Sigmoid colon (tissue), 7 donors: ENCODE results near the gene CCNDBP1. TPM values are rescaled to one million over a fixed set of nuclear protein-coding genes. Genes with fewer than 3 reads are reported as not detected.

Source experiments
- DNase-seq: peaks from one replicate; pipeline ENCODE4 v3.0.0-alpha.2; 2019
- H3K27ac ChIP-seq, 4 donors: fragments of 200-600 bp; sonication (generic); one replicate each; pipeline ENCODE4 v1.5.1; 2016 to 2019; ENCODE audit warnings: mild to moderate bottlenecking in 1 of 4
- H3K27me3 ChIP-seq, 3 donors: fragments of 200-600 bp; sonication (generic); one replicate each; pipeline ENCODE4 v1.5.1; 2019; ENCODE audit warnings: mild to moderate bottlenecking in 1 of 3
- H3K36me3 ChIP-seq, 4 donors: fragments of 200-600 bp; sonication (generic); one replicate each; pipeline ENCODE4 v1.5.1; 2016 to 2019
- H3K4me1 ChIP-seq, 4 donors: fragments of 200-600 bp; sonication (generic); one replicate each; pipeline ENCODE4 v1.5.1; 2017 to 2019
- H3K4me3 ChIP-seq, 4 donors: fragments of 200-600 bp; sonication (generic); one replicate each; pipeline ENCODE4 v1.5.1; 2017 to 2019; ENCODE audit warnings: mild to moderate bottlenecking in 2 of 4, moderate library complexity in 1 of 4
- H3K9me3 ChIP-seq, 4 donors: fragments of 200-600 bp in 3 of 4; sonication (generic) in 3 of 4; one replicate each; pipeline versions ENCODE4 v1.5.1 to v1.6.1; 2013 to 2019
- CTCF ChIP-seq, 4 experiments: fragments of 450-650 bp in 3 of 4; fragments of 200-600 bp in 1 of 4; IDR thresholded peaks; one replicate each; pipeline ENCODE4 v1.5.1; 2016 to 2019; ENCODE audit warnings: antibody characterized with exemption in 4 of 4, mild to moderate bottlenecking in 3 of 4, moderate library complexity in 2 of 4
- EP300 ChIP-seq, 4 donors: sonication (generic); formaldehyde crosslinking; IDR thresholded peaks; one replicate each; pipeline ENCODE4 v1.6.1; 2017; ENCODE audit warnings: antibody characterized with exemption in 4 of 4
- POLR2A ChIP-seq, 2 donors: fragments of 450-650 bp; IDR thresholded peaks; one replicate each; pipeline ENCODE4 v1.6.1; 2016; ENCODE audit warnings: antibody characterized with exemption in 2 of 2, mild to moderate bottlenecking in 2 of 2, moderate library complexity in 2 of 2
- POLR2AphosphoS5 ChIP-seq, 4 donors: sonication (generic); formaldehyde crosslinking; IDR thresholded peaks; one replicate each; pipeline ENCODE4 v1.6.1; 2017; ENCODE audit warnings: antibody characterized with exemption in 4 of 4
- WGBS, 2 donors: extraction: QIAGEN DNeasy Blood & Tissue Kit; methylation state at CpG; one replicate each; pipeline ENCODE4 v1.1.7; 2013; 5-methylcytosine and 5-hydroxymethylcytosine counted together
- intact Hi-C: fragments of 100-400 bp; cut with DNase I; formaldehyde crosslinking; loops from one replicate; pipeline ENCODE4 v1.15.1; 2023
- polyA plus RNA-seq, 3 donors: library from polyadenylated mRNA; stranded (reverse); fragments of 200-250 nt; gene quantifications; one replicate each; pipeline ENCODE4 v1.2.3, GENCODE V29; 2013
- total RNA-seq, 4 donors: library from RNA; depleted of rRNA; stranded (reverse); fragments of >200 nt; gene quantifications; one replicate each; pipeline ENCODE4 v1.1.0, GENCODE V29; 2016
- donor health status: healthy with polysubstance abuse.
- donor health status: Bipolar disorder and iron deficiency.
- donor health status: healthy.

CCNDBP1 gene
- total and polyA plus RNA-seq, 7 donors, result 39.1 to 109 (median 53.9) TPM

DNA sequence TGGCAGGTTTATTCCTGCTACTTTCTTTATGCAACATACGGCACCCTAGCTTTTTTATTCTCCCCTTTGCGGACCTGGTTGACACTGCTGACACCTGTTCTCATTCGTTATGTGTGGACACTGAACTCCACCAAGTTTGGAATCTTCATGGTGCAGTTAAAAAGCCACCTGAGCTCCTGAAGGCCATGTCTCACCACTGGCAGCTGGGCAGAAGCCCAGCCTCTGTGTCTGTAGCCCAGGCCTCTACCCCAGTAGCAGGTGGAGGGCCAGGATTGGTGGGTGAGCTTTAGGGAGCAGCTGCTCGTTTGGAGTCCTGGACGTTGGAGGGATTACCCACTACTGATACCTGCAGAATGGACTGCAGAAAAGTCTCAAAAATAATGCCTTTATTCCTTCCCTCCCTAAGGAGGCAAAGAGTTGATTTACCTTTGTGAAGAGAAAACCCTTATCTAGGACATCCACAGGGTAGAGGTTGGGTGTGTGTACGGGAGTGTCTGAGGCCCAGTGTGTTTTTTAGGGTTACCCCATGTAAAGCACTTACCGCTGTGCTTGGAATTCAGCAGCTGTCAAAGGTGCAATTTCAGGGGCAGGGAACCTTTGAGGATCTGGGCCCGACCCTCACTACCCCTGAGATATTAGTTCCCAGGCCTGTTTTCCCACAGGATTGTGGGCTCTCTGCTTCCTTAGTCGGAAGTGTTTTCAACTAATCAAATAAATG is 637 bp upstream of the CCNDBP1 start:
- WGBS, 2 donors, result 69 to 80% methylated on average over 9 of the region's 9 CpGs
- TF ChIP-seq EP300 (IDR thresholded peaks at IDR 0.05) (no peak), CTCF (IDR thresholded peaks at IDR 0.05) (no peak)
- H3K9me3 ChIP-seq, result no peaks in the 10 kb centered on the region
- H3K27ac ChIP-seq, result peak overlapping the region; percentile 82 to 88 (median 87)
- H3K27me3 ChIP-seq, result no peaks in the 10 kb centered on the region
- H3K4me3 ChIP-seq, result peak overlapping the region in 3 of 4 donors; percentile 61 to 83 (median 75)
- DNase-seq, result no peak
- intact Hi-C loops, result loop anchor here (5.0 to 10.0 kb wide), 2 partner anchors 47 to 80 kb away; partner anchors contain the start of gene UBR1
- H3K36me3 ChIP-seq, result peaks cover 0 to 22% (median 0%) of the 10 kb centered on the region in 4 donors
- peaks cover 0 to 26% (median 20%) of the 10 kb centered on the region in 4 donors for H3K4me1 ChIP-seq

DNA sequence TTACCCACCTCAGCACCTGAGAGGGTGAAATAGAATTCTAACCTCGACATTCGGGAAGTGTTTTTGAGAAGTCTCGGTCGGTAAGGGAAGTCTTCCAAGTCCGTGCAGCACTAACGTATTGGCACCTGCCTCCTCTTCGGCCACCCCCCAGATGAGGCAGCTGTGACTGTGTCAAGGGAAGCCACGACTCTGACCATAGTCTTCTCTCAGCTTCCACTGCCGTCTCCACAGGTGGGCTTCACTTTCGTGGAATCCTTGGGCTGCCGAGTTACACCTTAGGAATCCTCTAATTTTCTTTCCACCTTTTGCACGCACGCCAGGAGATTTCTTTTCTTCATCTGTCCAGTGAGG is 775 bp downstream of the CCNDBP1 start:
- no peaks in the 10 kb centered on the region for H3K9me3 ChIP-seq
- peaks cover 0 to 32% (median 3%) of the 10 kb centered on the region in 4 donors for H3K36me3 ChIP-seq
- peaks cover 0 to 38% (median 28%) of the 10 kb centered on the region in 4 donors for H3K4me1 ChIP-seq
- no peaks in the 10 kb centered on the region for H3K27me3 ChIP-seq
- H3K4me3 ChIP-seq, result peak overlapping the region; percentile 47 to 83 (median 68)
- no peak for TF ChIP-seq POLR2AphosphoS5 (IDR thresholded peaks at IDR 0.05)
- peak in 3 of 4 experiments; percentile 4 to 11 (median 6) for TF ChIP-seq CTCF (IDR thresholded peaks at IDR 0.05)
- intact Hi-C loops, result loop anchor here (2.0 to 10.0 kb wide), 2 partner anchors 81 to 99 kb away; partner anchors contain the start of gene UBR1
- WGBS, 2 donors, result 1 to 4% methylated on average over 13 of the region's 13 CpGs
- peak overlapping the region; percentile 82 to 88 (median 87) for H3K27ac ChIP-seq
- DNase-seq, result no peak

DNA sequence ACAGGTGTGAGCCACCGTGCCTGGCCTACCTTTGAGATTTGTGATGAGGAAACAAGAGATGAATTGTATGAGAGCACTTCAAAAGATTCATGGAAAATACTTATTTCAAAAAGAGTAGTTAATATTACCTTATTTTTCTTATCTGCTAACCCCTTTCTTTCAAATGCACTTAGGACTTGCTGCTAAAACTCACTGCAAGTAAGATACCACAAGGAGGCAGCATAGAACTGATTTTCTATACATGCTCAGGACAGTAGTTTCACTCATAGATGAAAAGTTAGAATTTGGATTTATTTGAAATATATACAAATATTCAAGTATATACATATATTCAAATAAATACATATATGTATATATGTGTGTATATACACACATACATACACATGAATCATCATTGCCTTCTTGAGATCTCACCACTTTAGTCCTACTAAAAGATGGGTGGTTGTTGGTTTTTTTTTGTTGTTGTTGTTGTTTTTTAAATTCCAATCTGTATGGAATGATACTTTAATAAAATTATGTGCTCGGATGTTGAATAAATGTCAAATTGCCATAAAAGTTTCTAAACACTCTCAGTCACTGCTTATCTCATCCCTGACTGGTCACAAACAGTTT is 2.4 kb downstream of the CCNDBP1 start:
- H3K4me1 ChIP-seq, result peaks cover 0 to 38% (median 28%) of the 10 kb centered on the region in 4 donors

DNA sequence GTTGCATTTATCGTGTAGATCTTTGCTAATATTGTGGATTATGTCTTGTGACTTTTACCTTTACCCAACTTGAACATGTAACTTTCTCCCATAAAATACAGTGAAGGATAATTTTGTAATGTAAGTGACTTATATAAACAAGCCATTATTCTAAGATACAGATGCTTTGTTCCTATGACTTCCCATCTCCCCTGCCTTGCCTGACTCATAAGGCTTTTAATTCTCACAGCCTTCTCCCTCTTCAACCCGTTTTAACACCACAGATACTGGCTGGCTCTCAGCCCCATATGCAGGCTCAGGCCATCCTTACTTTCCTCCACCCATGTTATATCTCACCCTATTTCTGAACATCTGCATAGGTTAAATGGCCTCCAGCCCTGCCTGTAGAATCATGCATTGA is 4.1 kb downstream of the CCNDBP1 start:
- H3K9me3 ChIP-seq, result no peaks in the 10 kb centered on the region
- 90 to 91% methylated on average over 2 of the region's 2 CpGs for WGBS, 2 donors
- TF ChIP-seq POLR2A (IDR thresholded peaks at IDR 0.05) (no peak), EP300 (IDR thresholded peaks at IDR 0.05) (no peak), POLR2AphosphoS5 (IDR thresholded peaks at IDR 0.05) (no peak), CTCF (IDR thresholded peaks at IDR 0.05) (no peak)
- peaks cover 0 to 38% (median 28%) of the 10 kb centered on the region in 4 donors for H3K4me1 ChIP-seq
- peak overlapping the region in 1 of 4 donors; percentile 25 for H3K27ac ChIP-seq
- DNase-seq, result no peak
- no peaks in the 10 kb centered on the region for H3K27me3 ChIP-seq
- peaks cover 0 to 57% (median 20%) of the 10 kb centered on the region in 4 donors for H3K36me3 ChIP-seq
- no peak overlapping the region for H3K4me3 ChIP-seq
- intact Hi-C loops, result loop anchor here (10.0 kb wide), 1 partner anchor 84 kb away; the partner anchor contains the start of gene UBR1

More for the DNA sequence above, 2.4 kb downstream of the CCNDBP1 start:
- Histone ChIP-seq H3K36me3 (peaks cover 0 to 42% (median 15%) of the 10 kb centered on the region in 4 donors), H3K27me3 (no peaks in the 10 kb centered on the region), H3K27ac (no peak overlapping the region), H3K4me3 (no peak overlapping the region), H3K9me3 (no peaks in the 10 kb centered on the region)
- peak in 3 of 4 experiments; percentile 43 to 59 (median 50) for TF ChIP-seq CTCF (IDR thresholded peaks at IDR 0.05)
- no peak for TF ChIP-seq POLR2A (IDR thresholded peaks at IDR 0.05)
- WGBS, 2 donors, result 57 to 81% methylated on average over 2 of the region's 2 CpGs
- intact Hi-C loops, result loop anchor here (2.0 to 10.0 kb wide), 2 partner anchors 83 to 97 kb away; partner anchors contain the start of gene UBR1
- DNase-seq, result no peak
